Hematopoietic multipotent progenitor cell treated with erythropoietin and hydrocortisone succinate and interleukin-3 and kit ligand, for 17 days (in vitro differentiated cells): ENCODE results near the gene TSPAN18.

ENCODE experiments used
- DNase-seq: peaks from one replicate; pipeline ENCODE4 v3.0.0-alpha.2; 2015; ENCODE audit warnings: low spot score

TSPAN18 gene

GRCh38 chr11:44957776-44958564 lies 231.2 kb downstream of the TSPAN18 start:
- no peak for DNase-seq

- DNase-seq, result no peak
Measured at GRCh38 chr11:44959064-44959463, 232.3 kb downstream of the TSPAN18 start.

- DNase-seq, result no peak
Measured at GRCh38 chr11:44960200-44960845, 233.6 kb downstream of the TSPAN18 start.

- no peak for DNase-seq
Measured at GRCh38 chr11:44962464-44962863, 235.7 kb downstream of the TSPAN18 start.

GRCh38 chr11:44963136-44963535 lies 236.4 kb downstream of the TSPAN18 start:
- DNase-seq, result no peak

- no peak for DNase-seq
Measured at GRCh38 chr11:44963948-44964347, 237.2 kb downstream of the TSPAN18 start.

GRCh38 chr11:44964526-44965209 lies 237.9 kb downstream of the TSPAN18 start:
- no peak for DNase-seq

- no peak for DNase-seq
Measured at GRCh38 chr11:44966694-44967093, 239.9 kb downstream of the TSPAN18 start.

- DNase-seq, result no peak
Measured at GRCh38 chr11:44967930-44968496, 241.3 kb downstream of the TSPAN18 start.

- no peak for DNase-seq
Measured at GRCh38 chr11:44968510-44968909, 241.7 kb downstream of the TSPAN18 start.

- no peak for DNase-seq
Measured at GRCh38 chr11:44969651-44970252, 243.0 kb downstream of the TSPAN18 start.

GRCh38 chr11:44970293-44970692 lies 243.5 kb downstream of the TSPAN18 start:
- DNase-seq, result no peak

- DNase-seq, result no peak
Measured at GRCh38 chr11:44971185-44971584, 244.4 kb downstream of the TSPAN18 start.

- no peak for DNase-seq
Measured at GRCh38 chr11:44972746-44973435, 246.1 kb downstream of the TSPAN18 start.

- no peak for DNase-seq
Measured at GRCh38 chr11:44973632-44974401, 247.1 kb downstream of the TSPAN18 start.

- DNase-seq, result no peak
Measured at GRCh38 chr11:44974402-44975000, 247.7 kb downstream of the TSPAN18 start.

GRCh38 chr11:44976576-44976975 lies 249.8 kb downstream of the TSPAN18 start:
- DNase-seq, result no peak

- DNase-seq, result no peak
Measured at GRCh38 chr11:44977493-44977984, 250.8 kb downstream of the TSPAN18 start.

GRCh38 chr11:44978274-44978960 lies 251.7 kb downstream of the TSPAN18 start:
- DNase-seq, result no peak

- DNase-seq, result no peak
Measured at GRCh38 chr11:44978961-44979331, 252.2 kb downstream of the TSPAN18 start.
